ENCODE data around the gene AGPAT3.
A peak's percentile ranks its signal among the peaks of the same experiment; 100 is the strongest.

Gene AGPAT3

GRCh38 chr21:43972850-43973633, 108.0 kb downstream of the AGPAT3 start:
- no peak overlapping the region for H3K4me2 ChIP-seq (ENCODE audit: low read length)
- no peak overlapping the region for H2AFZ ChIP-seq
- no peak overlapping the region for H3K4me3 ChIP-seq (ENCODE audit: low read depth, low read length)
- no peaks in the 10 kb centered on the region for H3K4me1 ChIP-seq
- no peaks in the 10 kb centered on the region for H3K79me2 ChIP-seq
- H3K36me3 ChIP-seq (ENCODE audit: control insufficient read depth, insufficient read depth, low read length): no peaks in the 10 kb centered on the region
- H3K27ac ChIP-seq: no peak overlapping the region
- H3K9ac ChIP-seq: no peak overlapping the region
- no peak for TF ChIP-seq CTCF (IDR thresholded peaks at IDR 0.05)
- no peaks in the 10 kb centered on the region for H3K27me3 ChIP-seq (ENCODE audit: control insufficient read depth, insufficient read depth, low read length)
- H3K9me3 ChIP-seq (ENCODE audit: control insufficient read depth, low read length): no peaks in the 10 kb centered on the region

- H3K36me3 ChIP-seq (ENCODE audit: control insufficient read depth, insufficient read depth, low read length): no peaks in the 10 kb centered on the region
- no peaks in the 10 kb centered on the region for H3K27me3 ChIP-seq (ENCODE audit: control insufficient read depth, insufficient read depth, low read length)
- H3K4me1 ChIP-seq: no peaks in the 10 kb centered on the region
- H3K79me2 ChIP-seq: no peaks in the 10 kb centered on the region
- H2AFZ ChIP-seq: no peak overlapping the region
- no peak for TF ChIP-seq CTCF (IDR thresholded peaks at IDR 0.05)
- no peak overlapping the region for H3K4me2 ChIP-seq (ENCODE audit: low read length)
- H3K9me3 ChIP-seq (ENCODE audit: control insufficient read depth, low read length): no peaks in the 10 kb centered on the region
- H3K4me3 ChIP-seq (ENCODE audit: low read depth, low read length): no peak overlapping the region
- H3K27ac ChIP-seq: no peak overlapping the region
- H3K9ac ChIP-seq: no peak overlapping the region
These were observed 108.6 kb downstream of the AGPAT3 start for GRCh38 chr21:43973634-43973955.

GRCh38 chr21:43974791-43975468, 109.9 kb downstream of the AGPAT3 start:
- no peak overlapping the region for H3K27ac ChIP-seq
- no peaks in the 10 kb centered on the region for H3K79me2 ChIP-seq
- H3K4me1 ChIP-seq: no peaks in the 10 kb centered on the region
- no peak overlapping the region for H3K9ac ChIP-seq
- no peaks in the 10 kb centered on the region for H3K27me3 ChIP-seq (ENCODE audit: control insufficient read depth, insufficient read depth, low read length)
- no peak overlapping the region for H2AFZ ChIP-seq
- no peak overlapping the region for H3K4me2 ChIP-seq (ENCODE audit: low read length)
- H3K9me3 ChIP-seq (ENCODE audit: control insufficient read depth, low read length): no peaks in the 10 kb centered on the region
- TF ChIP-seq CTCF (IDR thresholded peaks at IDR 0.05): no peak
- no peak overlapping the region for H3K4me3 ChIP-seq (ENCODE audit: low read depth, low read length)
- no peaks in the 10 kb centered on the region for H3K36me3 ChIP-seq (ENCODE audit: control insufficient read depth, insufficient read depth, low read length)

- Histone ChIP-seq H3K27me3 (ENCODE audit: control insufficient read depth, insufficient read depth, low read length) (no peaks in the 10 kb centered on the region), H3K9me3 (ENCODE audit: control insufficient read depth, low read length) (no peaks in the 10 kb centered on the region), H3K27ac (no peak overlapping the region), H3K9ac (no peak overlapping the region), H3K4me3 (ENCODE audit: low read depth, low read length) (no peak overlapping the region), H3K36me3 (ENCODE audit: control insufficient read depth, insufficient read depth, low read length) (no peaks in the 10 kb centered on the region), H3K79me2 (no peaks in the 10 kb centered on the region), H2AFZ (no peak overlapping the region), H3K4me1 (no peaks in the 10 kb centered on the region), H3K4me2 (ENCODE audit: low read length) (no peak overlapping the region)
- TF ChIP-seq CTCF (IDR thresholded peaks at IDR 0.05): peak; percentile 84
These were observed 110.6 kb downstream of the AGPAT3 start for GRCh38 chr21:43975469-43976098.

Data from parathyroid adenoma (tissue), 2 donors.